ENCODE results near the gene PDP2. TPM values are rescaled to one million over a fixed set of nuclear protein-coding genes. Genes with fewer than 3 reads are reported as not detected.

PDP2 gene
- total RNA-seq, 2 donors from 2014 or later: 4.8 to 6.2 TPM

GRCh38 chr16:66848172-66848571 is 32.1 kb upstream of the PDP2 start:
- no peak for ATAC-seq (ENCODE audit: insufficient number of reproducible peaks, low FRiP score, low read depth)
- H3K4me1 ChIP-seq (ENCODE audit: control insufficient read depth in 1 of 2, low read depth in 2 of 2): peaks cover 12 to 22% of the 10 kb centered on the region in 2 donors
- no peak for DNase-seq (ENCODE audit: low spot score)
- H3K36me3 ChIP-seq: no peaks in the 10 kb centered on the region
- H3K27me3 ChIP-seq (replicated peaks; ENCODE audit: insufficient read depth): peaks cover 4% of the 10 kb centered on the region
- TF ChIP-seq, protein P1, sequence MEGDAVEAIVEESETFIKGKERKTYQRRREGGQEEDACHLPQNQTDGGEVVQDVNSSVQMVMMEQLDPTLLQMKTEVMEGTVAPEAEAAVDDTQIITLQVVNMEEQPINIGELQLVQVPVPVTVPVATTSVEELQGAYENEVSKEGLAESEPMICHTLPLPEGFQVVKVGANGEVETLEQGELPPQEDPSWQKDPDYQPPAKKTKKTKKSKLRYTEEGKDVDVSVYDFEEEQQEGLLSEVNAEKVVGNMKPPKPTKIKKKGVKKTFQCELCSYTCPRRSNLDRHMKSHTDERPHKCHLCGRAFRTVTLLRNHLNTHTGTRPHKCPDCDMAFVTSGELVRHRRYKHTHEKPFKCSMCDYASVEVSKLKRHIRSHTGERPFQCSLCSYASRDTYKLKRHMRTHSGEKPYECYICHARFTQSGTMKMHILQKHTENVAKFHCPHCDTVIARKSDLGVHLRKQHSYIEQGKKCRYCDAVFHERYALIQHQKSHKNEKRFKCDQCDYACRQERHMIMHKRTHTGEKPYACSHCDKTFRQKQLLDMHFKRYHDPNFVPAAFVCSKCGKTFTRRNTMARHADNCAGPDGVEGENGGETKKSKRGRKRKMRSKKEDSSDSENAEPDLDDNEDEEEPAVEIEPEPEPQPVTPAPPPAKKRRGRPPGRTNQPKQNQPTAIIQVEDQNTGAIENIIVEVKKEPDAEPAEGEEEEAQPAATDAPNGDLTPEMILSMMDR (IDR thresholded peaks at IDR 0.05): no peak
- H3K4me3 ChIP-seq: no peak overlapping the region
- H3K27ac ChIP-seq: no peak overlapping the region
- H3K9me3 ChIP-seq: no peaks in the 10 kb centered on the region

GRCh38 chr16:66849021-66849420 is 31.3 kb upstream of the PDP2 start:
- H3K4me3 ChIP-seq: no peak overlapping the region
- peaks cover 11 to 21% of the 10 kb centered on the region in 2 donors for H3K4me1 ChIP-seq (ENCODE audit: control insufficient read depth in 1 of 2, low read depth in 2 of 2)
- no peaks in the 10 kb centered on the region for H3K36me3 ChIP-seq
- ATAC-seq (ENCODE audit: insufficient number of reproducible peaks, low FRiP score, low read depth) (no peak), DNase-seq (ENCODE audit: low spot score) (no peak)
- no peak overlapping the region for H3K27ac ChIP-seq
- TF ChIP-seq, protein P1 (IDR thresholded peaks at IDR 0.05): no peak
- H3K27me3 ChIP-seq (replicated peaks; ENCODE audit: insufficient read depth): peaks cover 4% of the 10 kb centered on the region
- no peaks in the 10 kb centered on the region for H3K9me3 ChIP-seq

DNA sequence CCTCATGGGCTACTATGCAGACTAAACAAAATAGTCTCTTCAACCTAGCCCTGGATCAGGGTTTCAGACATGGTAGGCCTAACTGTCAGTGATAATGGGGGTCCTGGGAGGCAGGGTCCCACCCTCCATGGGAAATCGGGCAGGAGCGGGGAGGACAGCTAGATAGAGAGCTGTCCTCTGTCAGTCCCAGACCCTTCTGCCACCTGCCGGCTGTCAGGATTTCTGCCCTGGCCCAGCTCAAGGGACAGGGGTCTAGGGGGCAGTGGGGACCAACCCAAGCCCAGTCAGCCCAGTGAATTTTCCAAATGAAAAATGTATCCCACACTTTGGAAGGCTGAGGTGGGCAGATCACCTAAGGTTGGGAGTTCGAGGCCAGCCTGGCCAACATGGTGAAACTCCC is 30.8 kb upstream of the PDP2 start:
- no peak overlapping the region for H3K4me3 ChIP-seq
- no peak for ATAC-seq (ENCODE audit: insufficient number of reproducible peaks, low FRiP score, low read depth)
- no peak overlapping the region for H3K27ac ChIP-seq
- no peaks in the 10 kb centered on the region for H3K36me3 ChIP-seq
- TF ChIP-seq, protein P1 (IDR thresholded peaks at IDR 0.05): no peak
- H3K9me3 ChIP-seq: no peaks in the 10 kb centered on the region
- H3K4me1 ChIP-seq (ENCODE audit: control insufficient read depth in 1 of 2, low read depth in 2 of 2): peaks cover 5 to 15% of the 10 kb centered on the region in 2 donors
- H3K27me3 ChIP-seq (replicated peaks; ENCODE audit: insufficient read depth): peaks cover 4% of the 10 kb centered on the region
- DNase-seq (ENCODE audit: low spot score): no peak

DNA sequence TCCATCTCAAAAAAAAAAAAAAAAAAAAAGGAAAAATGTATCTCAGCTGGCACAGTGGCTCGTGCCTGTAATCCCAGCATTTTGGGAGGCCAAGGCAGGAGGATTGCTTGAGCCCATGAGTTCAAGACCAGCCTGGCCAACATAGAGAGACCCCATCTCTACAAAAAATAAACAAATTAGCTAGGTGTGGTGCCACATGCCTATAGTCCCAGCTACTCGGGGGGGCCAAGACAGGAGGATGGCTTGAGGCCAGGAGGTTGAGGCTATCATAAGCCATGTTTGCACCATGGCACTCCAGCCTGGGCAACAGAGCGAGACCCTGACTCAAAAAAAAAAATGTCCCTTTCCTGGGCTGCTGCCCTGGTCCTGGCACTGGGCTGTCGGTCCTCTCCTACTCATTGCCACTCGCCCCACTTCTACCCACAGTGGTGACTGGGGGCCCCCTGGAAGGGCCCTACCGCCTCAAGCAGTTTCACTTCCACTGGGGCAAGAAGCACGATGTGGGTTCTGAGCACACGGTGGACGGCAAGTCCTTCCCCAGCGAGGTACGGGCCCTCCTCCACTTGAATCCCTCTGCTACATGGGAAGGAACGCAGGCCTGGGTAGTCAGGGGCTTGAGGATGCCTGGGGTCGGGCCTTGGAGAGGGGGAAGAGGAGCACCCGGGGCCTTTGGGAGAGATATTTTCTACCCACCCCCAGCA is 30.1 kb upstream of the PDP2 start:
- Histone ChIP-seq H3K27me3 (replicated peaks; ENCODE audit: insufficient read depth) (peaks cover 1% of the 10 kb centered on the region), H3K27ac (no peak overlapping the region), H3K4me3 (no peak overlapping the region), H3K4me1 (ENCODE audit: control insufficient read depth in 1 of 2, low read depth in 2 of 2) (peaks cover 0 to 8% of the 10 kb centered on the region in 2 donors), H3K36me3 (no peaks in the 10 kb centered on the region), H3K9me3 (no peaks in the 10 kb centered on the region)
- ATAC-seq (ENCODE audit: insufficient number of reproducible peaks, low FRiP score, low read depth) (no peak), DNase-seq (ENCODE audit: low spot score) (no peak)
- TF ChIP-seq, protein P1 (IDR thresholded peaks at IDR 0.05): no peak

DNA sequence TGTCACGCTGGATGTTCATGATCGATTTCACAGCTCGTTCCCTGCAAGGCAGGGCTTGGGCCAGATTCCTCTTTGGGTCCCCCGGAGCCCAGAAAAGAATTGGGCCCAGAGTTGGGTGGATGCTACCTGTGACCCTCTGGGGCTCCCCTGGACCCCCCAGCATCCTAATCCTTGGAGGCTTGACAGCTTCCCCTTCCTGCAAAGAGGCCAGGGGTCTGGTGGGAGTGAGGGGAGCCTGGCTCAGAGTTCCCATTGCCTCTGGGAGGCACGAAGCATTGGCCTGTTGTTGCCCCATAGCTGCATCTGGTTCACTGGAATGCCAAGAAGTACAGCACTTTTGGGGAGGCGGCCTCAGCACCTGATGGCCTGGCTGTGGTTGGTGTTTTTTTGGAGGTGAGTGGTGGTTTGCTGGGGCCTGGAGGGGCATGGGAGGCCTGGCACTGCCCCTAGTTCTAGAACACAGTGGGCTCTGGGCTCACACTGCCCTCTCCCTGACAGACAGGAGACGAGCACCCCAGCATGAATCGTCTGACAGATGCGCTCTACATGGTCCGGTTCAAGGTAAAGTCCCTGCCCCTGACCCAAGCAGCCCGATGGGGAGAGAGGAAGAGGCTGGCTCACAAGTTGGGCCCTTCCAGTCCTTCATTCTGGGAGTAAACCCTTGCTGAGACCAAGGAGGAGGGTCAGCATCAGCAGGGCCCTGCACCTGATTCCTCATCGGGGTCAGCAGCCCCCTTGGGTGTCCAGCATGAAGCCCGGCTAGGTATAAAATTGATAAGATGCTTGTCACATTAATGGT is 28.9 kb upstream of the PDP2 start:
- H3K4me1 ChIP-seq (ENCODE audit: control insufficient read depth in 1 of 2, low read depth in 2 of 2): no peaks in the 10 kb centered on the region
- no peaks in the 10 kb centered on the region for H3K27me3 ChIP-seq (replicated peaks; ENCODE audit: insufficient read depth)
- no peak for DNase-seq (ENCODE audit: low spot score)
- TF ChIP-seq, protein P1 (IDR thresholded peaks at IDR 0.05): no peak
- ATAC-seq (ENCODE audit: insufficient number of reproducible peaks, low FRiP score, low read depth): no peak
- no peak overlapping the region for H3K4me3 ChIP-seq
- H3K36me3 ChIP-seq: no peaks in the 10 kb centered on the region
- H3K27ac ChIP-seq: no peak overlapping the region
- no peaks in the 10 kb centered on the region for H3K9me3 ChIP-seq

Measured in thoracic aorta (tissue), 2 donors.